NCI-H1694 treated with DMSO at 0.1 percent for 48 hours (cell line): ENCODE results near the gene CLN6.
"Not testable (repeated sequence)": the region's sequence is repeated elsewhere in the genome, so short reads cannot be mapped to it uniquely, and the experiment has no call there.

ENCODE experiments used
- DNase-seq: peaks from one replicate; lab custom pipeline; 2025; lab: John Stamatoyannopoulos, UW

Gene CLN6

DNA sequence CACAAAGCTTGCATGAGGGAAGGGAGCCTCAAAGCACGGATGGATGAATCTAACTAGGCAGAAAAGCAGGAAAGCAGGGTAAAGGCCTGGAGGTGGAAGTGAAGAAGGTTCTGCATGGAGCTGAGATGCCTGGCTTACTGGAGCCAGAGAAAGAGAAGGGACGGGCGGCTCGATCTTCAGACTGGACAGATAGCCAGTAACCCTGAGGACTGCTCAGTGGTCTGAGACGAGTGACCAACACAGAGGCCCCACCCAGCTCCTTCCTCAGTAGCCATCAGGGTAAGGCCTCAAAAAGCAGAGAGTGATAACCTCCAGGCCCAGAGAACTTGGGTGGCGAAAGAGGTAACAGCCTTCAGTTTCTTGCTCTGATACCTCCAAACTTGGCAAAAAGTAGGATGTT lies 6.4 kb downstream of the CLN6 start:
- no peak for DNase-seq

DNA sequence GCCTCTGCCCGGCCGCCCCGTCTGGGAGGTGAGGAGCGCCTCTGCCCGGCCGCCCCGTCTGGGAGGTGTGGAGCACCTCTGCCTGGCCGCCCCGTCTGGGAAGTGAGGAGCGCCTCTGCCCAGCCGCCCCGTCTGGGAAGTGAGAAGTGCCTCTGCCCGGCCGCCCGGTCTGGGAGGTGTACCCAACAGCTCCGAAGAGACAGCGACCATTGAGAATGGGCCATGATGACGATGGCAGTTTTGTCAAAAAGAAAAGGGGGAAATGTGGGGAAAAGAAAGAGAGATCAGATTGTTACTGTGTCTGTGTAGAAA lies 7.1 kb downstream of the CLN6 start:
- not testable (repeated sequence) for DNase-seq

DNA sequence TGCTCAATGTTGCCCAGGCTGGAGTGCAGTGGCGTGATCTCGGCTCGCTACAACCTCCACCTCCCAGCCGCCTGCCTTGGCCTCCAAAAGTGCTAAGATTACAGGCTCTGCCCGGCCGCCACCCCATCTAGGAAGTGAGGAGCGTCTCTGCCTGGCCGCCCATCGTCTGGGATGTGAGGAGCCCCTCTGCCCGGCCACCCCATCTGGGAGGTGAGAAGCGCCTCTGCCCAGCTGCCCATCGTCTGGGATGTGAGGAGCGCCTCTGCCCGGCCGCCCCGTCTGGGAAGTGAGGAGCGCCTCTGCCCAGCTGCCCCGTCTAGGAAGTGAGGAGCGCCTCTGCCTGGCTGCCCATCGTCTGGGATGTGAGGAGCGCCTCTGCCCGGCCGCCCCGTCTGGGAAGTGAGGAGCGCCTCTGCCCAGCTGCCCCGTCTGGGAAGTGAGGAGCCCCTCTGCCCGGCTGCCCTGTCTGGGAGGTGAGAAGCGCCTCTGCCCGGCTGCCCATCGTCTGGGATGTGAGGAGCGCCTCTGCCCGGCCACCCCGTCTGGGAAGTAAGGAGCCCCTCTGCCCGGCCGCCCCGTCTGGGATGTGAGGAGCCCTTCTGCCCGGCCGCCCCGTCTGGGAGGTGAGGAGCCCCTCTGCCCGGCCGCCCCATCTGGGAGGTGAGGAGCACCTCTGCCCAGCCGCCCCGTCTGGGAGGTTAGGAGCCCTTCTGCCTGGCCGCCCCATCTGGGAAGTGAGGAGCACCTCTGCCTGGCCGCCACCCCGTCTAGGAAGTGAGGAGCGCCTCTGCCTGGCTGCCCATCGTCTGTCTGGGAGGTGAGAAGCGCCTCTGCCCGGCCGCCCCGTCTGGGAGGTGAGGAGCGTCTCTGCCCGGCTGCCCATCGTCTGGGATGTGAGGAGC lies 7.7 kb downstream of the CLN6 start:
- not testable (repeated sequence) for DNase-seq

DNA sequence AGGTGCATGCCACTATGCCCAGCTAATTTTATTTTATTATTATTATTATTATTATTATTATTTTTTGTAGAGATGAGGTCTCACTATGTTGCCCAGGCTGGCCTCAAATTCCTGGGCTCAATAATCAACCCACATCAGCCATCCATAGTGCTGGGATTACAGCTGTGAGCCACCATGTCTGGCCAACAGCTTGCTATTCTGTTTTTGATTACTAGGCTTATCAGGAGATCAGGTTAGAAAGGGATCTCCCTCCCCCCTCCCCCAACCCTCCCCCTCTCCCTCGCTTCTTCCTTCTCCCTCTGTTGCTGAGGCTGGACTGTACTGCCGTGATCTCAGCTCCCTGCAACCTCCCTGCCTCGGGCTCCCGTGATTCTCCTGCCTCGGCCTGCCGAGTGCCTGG lies 8.6 kb downstream of the CLN6 start:
- DNase-seq, result no peak

DNA sequence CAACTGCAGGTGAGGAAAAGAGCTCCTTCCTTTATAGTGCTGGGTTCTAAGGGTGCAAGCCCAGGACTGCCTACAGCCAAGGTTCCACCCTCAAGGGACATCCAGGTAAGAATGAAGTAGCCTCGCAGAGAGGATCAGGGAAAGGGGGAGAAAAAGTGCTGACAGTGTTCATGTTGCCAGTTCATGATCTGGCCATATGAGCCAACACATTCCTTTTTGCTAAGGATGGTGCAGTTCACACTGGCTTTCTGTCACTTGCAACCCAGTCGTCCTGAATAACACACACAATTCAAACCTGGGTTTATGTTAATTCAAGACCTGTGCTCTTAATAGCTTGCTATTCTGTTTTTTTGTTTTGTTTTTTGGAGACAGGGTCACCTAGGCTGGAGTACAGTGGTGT lies 9.0 kb downstream of the CLN6 start:
- DNase-seq, result no peak

DNA sequence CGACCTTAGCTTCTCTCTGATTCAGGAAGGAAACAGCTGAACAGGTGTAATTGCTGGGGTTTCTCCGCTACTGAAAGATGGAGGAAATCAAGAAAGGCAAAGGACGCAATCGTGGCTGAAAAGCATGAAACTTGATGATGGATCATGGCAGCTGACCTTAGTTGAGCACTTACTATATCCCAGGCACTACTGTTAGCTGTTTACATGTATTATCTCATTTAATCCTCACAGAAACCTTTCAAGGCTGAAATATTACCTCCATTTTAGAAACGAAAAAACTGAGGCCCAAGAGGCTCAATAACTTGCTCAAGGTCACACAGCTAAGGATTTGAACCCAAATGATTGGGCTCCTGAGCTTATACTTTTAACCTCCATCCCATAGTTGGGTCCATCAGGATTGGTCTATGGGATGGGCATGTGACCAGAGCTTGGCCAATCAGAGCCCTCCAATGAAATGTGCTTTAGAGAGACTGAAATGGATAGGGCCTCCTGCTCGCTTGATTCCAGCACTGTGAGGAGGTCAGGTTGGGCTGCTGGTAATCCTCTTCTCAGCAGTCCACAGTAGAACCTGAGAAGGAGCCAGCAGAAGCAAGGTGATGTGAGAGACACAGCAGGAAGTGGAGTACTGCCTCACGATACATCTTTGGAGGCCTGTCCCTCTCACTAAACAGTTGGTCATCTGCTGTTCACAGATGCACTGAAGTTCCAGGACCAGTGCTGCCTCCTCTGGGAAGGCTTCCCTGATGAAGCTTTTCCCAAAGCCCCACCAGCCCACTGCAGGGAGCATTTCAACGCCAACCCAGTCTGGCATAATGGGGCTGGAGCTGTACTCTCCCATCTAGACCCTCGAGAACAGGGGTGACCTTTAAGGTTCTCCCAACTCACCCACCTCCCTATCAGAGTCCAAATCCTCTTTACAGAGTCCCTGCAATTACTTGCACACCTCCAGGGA lies 10.4 kb downstream of the CLN6 start:
- DNase-seq, result no peak

DNA sequence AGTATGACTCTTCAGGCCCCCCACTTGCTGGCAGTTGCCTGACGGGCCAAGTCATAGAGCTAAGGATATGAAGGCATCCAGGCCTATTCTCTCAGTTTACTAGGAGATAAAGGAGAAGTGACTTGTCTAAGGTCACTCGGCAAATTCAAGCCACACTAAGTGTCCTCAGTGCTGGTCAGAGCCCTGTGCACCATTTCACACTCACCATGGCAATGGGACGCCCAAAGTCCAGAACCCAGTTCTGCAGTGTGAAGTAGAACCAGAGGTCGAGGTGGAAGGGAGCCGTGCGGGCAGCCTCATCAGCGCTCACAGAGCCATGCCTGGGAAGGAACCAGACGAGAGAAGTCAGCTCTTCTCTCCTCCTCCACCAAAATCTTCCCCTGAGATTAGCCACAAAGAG lies 11.2 kb downstream of the CLN6 start:
- no peak for DNase-seq

DNA sequence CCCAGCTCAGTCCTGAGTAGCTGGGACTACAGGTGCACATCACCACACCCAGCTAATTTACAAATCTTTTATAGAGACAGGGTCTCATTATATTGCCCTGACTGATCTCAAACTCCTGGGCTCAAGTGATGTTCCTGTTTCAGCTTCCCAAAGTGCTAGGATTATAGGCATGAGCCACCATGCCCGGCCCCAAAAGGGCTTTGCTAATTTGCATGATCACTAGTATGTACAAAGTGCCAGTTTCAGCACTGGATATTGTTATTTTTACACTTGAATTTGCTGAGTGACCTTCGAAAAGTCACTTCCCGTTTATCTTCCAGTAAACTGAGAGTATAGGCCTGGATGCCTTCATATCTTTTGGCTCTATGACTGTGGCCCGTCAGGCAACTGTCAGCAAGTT lies 12.2 kb downstream of the CLN6 start:
- DNase-seq, result no peak

DNA sequence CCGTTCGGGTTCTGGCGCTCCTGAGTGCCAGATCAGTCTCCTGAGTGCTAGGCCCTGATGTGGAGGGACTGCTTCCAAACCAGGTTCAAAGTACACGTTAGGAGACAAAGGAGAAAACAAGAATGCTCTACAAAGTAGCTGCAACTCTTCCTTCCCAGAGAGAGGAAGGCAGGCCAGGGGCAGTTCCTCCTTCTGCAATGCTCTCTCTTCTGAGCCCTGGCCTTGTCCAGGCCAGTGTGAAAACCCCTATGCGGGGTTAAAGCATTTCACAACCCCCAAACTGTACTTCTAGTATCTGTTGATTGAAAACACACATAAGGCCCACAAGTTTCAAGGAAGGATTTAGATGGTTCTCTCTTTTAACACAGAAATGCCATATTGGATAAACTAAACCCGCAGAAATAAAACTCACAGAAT lies 14.7 kb downstream of the CLN6 start:
- DNase-seq, result no peak

DNA sequence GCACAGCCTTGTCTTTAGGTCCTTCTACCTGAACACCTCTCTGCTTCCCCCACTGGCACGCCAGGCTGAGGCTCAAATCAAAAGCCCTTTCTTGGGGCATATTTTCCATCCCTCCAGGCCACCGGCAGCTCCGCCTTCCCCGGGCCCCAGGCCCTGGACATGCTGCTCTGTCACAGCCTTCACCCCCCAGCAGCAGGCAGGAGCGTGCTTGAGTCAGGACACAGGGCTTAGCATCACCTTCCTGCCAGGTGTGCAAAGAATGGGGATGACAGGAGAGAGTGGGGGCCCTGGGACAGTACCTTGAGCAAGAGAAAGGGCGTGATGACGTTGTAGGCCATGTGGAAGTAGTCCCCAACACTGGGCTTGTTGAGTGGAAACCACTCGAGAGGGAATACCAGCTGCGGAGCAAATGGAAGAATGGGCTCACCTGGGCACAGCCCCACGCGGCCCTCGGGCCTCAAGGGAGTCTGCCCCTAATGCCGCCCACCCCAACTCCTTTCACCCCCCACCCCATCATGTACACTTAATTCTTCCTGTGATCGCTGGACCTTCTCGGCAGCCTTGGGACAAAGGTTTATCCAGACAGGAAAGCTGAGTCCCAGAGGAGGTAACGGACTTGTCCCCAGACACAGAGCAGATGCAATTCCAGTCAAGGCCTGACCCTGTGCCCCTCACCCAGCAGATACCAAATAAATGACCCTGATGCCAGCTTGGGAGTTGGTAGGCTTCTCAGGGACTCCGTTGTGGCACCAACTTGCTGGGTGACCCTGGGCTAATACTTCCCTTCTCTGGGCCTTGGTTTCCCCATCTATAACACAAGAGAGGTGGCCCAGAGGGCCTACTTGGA lies 15.3 kb downstream of the CLN6 start:
- no peak for DNase-seq

DNA sequence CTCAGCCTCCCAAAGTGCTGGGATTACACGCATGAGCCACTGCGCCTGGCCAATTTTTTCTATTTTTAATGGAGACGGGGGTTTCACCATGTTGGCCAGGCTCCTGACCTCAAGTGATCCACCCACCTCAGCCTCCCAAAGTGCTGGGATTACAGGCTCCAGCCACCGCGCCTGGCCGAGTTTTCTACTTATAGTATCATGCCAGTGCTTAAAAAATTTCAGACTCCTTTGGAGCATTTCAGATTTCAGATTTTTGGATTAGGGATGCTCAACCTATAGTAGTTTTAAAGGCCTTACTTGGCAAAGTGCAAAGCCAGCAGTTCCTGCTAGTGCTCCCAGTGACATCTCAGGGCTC lies 16.1 kb downstream of the CLN6 start:
- not testable (repeated sequence) for DNase-seq

DNA sequence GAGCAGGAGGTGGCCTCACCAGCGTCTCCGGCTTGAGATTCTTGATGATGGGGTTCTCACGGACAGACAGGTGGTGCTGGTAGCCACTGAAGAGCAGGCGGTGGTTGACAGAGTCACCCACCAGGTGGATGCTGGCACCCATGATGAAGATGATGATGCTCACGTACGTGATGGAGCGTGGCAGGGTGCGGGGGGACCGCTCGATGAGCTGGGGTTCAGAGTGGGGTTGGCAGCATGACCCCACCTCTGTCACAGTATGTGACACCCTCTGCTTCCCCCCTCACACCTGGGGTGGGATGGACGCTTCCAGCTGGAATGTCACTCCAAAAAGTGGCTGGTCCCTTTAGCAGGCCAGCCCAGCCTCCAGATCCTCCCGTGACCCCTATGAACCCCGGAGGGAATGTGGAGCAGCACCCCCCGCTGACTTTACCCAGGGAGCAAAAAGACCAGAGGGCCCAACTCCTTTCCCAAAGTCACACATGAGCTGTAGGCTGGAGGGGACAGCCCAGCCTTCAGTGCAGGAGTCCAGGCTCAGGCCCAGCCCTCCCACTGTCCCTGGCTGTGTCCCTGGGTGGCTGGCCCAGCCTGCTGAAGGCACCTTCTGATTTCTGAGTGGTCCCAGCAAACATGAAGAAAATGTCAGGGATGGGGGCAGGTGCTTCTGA lies 17.7 kb downstream of the CLN6 start:
- no peak for DNase-seq

DNA sequence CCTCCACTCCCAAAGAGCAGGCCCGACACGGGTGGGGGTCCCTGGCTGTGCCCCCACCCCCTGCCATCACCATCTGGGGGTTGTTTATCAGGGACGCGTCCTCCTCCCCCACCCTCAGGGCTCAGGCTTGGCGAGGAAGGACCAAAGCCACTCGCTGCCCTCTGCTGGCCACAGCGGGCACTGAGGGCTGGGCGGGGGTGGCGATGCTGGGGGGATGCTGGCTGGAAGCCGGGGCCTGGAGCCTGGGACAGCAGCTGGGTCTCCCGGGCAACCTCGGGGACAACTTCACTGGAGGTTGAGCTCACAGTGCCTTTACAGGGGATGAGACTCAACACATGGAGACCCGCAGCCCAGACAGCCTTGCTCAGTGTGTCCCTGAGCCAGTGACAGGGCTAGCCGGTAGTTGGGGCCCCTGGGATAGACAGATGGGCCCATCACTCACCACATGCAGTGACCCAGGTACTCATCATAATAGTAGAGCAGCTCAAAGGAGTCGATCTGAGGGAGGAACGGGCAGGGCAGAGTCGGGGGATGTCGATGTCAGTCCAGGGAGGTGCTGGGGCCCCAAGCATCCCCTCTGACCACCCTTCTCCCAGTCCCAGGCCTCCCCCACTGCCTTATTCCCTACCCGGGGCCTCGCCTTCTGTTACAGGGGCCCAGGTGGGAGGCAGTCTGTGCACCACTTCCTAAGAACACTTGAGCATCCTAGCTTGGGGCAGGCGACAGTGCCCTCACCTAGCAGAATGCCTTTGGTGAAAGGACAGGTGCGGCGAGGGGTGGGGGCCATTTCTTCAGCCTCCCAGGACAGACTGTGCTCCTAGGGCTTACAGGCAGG lies 18.5 kb downstream of the CLN6 start:
- DNase-seq, result peak; percentile 25

DNA sequence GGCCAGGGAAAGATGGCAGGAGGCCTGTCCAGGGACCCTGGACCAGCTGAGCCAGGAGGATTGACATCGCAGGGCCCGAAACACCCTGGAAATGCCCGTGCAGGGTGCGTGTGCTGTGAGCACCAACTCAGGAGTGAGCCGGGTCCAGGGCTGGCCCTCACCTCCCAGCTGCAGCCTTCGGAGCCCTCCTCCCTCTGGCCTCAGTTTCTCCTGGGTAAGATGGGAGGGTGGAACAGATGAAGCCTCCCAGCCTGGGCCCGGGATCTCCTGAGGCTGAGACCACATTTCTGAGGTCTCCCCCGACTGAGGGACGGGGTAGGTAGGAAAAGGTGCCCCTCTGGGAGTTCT lies 19.1 kb downstream of the CLN6 start:
- DNase-seq, result no peak

DNA sequence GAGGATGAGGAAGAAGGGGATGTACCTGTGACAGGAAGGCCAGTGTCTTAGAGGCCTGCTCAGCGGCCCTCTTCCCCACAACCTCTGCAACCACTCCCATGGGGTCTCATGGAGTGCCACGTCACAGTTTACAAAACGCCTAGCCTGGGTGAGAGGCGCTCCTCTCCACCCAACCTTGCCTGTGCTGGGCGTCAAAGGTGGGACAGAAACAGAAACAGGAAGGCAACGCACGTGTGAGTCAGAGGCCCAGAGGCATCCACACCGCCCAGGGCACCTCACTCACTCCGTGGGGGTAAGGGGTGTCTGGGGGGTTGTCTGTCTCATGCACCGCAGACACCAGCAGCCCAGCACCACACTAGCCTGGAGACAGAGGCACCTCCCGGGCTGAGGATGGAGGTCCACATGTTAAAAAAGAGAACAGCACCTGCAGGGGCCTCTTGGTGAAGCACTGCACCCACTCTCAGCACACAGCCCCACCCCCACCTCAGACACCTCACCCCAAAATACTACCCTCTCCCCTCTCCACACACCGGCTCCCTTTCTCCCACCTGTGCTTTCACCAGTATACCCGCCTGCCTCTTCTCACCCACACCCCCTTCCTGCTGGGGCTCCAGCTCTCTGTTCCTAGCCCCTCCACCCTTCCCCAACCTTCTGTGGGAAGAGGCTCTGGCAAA lies 19.7 kb downstream of the CLN6 start:
- DNase-seq, result no peak

DNA sequence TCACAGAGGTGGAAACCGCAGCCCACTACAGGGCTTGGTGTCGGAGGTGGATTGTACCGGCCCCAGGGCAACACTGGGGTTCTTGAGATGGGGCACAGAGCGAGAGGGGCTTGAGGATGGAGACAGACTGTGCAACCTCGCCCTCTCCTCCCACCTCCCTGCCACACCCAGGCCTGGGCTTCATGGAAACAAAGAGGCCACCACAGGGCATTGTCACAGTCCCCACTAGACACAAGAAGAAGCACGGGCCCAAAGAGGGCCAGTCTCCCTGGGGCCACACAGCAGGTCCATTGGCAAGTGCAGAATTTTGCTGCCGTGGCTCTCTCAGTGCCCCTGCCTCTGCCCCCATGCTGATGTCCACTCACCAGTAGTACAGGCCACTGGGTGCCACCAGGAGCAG lies 20.3 kb downstream of the CLN6 start:
- DNase-seq, result no peak

DNA sequence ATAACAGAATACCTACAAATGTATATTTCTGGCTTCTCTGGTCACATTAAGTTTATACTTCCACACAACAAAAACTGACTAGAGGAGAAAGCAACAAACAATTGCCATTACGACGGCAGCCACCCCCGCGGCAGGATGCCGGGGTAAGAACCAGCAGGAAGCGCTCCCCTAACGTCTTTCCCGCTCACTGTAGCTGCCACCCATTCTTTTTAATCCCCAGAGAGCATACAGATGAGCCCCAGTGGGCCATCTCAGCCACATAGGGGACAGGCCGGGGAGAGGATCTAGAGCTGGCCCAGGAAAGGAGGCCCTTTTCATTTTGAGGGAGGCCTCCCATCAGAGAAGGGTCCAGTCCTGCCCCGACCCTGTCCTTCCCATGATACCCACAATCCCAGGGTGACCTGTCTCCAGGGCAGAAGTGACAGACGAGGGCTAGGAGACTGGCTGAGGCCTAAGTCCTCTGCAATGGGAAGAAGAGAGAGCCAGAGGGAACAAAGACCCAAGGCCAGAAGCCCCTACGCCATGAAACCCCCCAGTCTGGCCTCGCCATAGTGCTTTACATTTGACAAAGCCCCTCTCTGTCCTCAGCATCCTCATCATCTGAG lies 20.8 kb downstream of the CLN6 start:
- no peak for DNase-seq

DNA sequence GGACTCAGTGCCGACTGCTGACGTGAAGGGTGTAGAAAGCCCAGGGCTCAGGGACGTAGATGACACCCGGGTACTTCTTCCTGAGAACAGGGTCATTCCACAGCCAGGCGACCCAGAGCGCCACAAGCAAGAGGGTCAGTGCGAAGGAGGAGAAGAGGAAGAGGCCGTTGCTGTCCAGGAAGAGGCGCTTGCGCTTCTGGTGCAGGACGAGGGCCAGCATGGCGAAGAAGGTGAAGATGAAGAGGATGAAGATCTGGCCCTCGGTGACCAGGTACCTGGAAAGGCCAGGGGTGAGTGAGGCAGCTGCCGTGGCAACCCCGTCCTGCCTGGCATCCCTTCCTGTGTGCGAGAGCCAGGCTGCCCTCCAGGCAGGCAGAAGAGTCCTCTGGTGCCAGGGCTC lies 21.4 kb downstream of the CLN6 start:
- DNase-seq, result no peak

DNA sequence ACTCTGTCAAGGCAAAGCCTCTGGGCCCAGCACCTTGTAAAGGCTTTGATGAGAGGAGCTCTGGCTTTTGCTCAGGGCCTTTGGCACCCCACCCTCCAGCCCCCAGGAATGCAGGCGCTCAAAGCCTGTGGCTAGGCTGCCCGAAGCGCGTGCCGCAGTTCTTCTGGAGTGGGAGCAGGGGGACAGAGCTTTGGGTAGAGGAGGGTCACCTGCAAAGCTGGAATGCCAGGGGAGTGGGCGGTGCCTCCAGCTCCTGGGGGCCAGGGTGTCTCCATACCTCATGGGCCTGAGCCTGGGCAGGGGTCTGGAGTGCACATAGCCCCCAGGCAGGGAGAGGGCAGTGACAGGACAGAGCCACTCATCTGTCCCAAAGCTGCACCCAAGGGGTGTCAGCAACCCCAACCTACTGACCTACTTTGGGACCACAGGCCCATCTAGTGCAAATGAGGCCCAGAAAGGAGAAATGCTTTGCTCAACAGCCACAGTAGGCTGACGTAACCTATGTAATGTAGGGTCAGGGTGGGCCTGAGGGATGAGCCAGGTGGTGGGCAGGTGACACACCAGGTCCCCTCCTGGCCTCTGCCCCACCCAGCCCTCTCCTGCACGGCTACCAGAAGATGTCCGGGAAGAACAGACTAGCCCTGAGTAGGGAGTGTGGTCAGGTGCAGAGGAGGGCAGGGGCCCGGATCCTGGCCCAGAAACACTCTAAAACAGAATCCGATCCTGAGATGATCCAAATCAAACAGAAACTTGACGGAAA lies 22.2 kb downstream of the CLN6 start:
- DNase-seq, result no peak
